ENCODE measurements around the gene NPL.

The NPL gene

GRCh38 chr1:182778862-182779261 is 10.7 kb upstream of the NPL start:
- Histone ChIP-seq H3K4me3 (ENCODE audit: low read depth, low read length) (no peak overlapping the region), H3K27ac (ENCODE audit: extremely low read depth, low read depth, low read length) (no peak overlapping the region), H3K9me3 (ENCODE audit: control insufficient read depth, insufficient read depth, low read depth, low read length) (no peaks in the 10 kb centered on the region), H3K4me1 (ENCODE audit: control insufficient read depth, insufficient read depth, low read length) (no peaks in the 10 kb centered on the region), H3K36me3 (ENCODE audit: control insufficient read depth in 2 of 2, insufficient read depth in 1 of 2, low read length in 2 of 2) (no peaks in the 10 kb centered on the region)
- POLR2A ChIA-PET, result no interaction called here
- CTCF ChIA-PET, result interaction anchor here (0.6 to 0.9 kb wide), 3 partner anchors 172 to 267 kb away, joined by 3 to 4 read pairs (median 3); no protein-coding TSS in a partner anchor
- no peak for TF ChIP-seq ZNF48 (tag by site-specific recombination; IDR thresholded peaks at IDR 0.05)
- TF ChIP-seq ZNF133 (tag by site-specific recombination; IDR thresholded peaks at IDR 0.05), result 0 out of 2 replicates have a peak, but pooled peaks have one; percentile 11

DNA sequence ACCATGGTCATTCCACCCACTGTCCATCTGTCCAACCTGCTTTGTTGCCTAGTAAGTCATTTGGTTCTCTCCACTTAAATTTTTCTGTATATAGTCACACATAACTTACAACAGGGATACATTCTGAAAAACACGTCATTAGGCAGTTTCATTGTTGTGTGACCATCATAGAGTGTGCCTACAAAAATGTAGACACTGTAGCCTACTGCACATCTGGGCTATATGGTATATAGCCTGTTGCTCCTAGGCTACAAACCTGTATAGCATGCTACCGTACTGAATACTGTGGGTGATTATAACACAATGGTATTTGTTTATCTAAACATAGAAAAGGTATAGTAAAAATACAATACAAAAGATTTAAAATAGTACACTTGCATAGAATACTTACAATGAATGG is 10.0 kb upstream of the NPL start:
- no peak overlapping the region for H3K27ac ChIP-seq (ENCODE audit: extremely low read depth, low read depth, low read length)
- H3K36me3 ChIP-seq (ENCODE audit: control insufficient read depth in 2 of 2, insufficient read depth in 1 of 2, low read length in 2 of 2), result no peaks in the 10 kb centered on the region
- H3K4me1 ChIP-seq (ENCODE audit: control insufficient read depth, insufficient read depth, low read length), result no peaks in the 10 kb centered on the region
- no peaks in the 10 kb centered on the region for H3K9me3 ChIP-seq (ENCODE audit: control insufficient read depth, insufficient read depth, low read depth, low read length)
- H3K4me3 ChIP-seq (ENCODE audit: low read depth, low read length), result no peak overlapping the region
- ChIA-PET POLR2A (no interaction called here), CTCF (interaction anchor here (0.6 to 12.6 kb wide), 2 partner anchors 9 to 180 kb away, joined by 8 to 668 read pairs; partner anchors contain the start of gene RGS16)
- TF ChIP-seq ZNF555 (tag by site-specific recombination; conservative IDR thresholded peaks at IDR 0.05), result no peak
- TF ChIP-seq SCRT2 (tag by site-specific recombination; IDR thresholded peaks at IDR 0.05), result peak; percentile 63

GRCh38 chr1:182781841-182782586 is 7.6 kb upstream of the NPL start:
- Histone ChIP-seq H3K9me3 (ENCODE audit: control insufficient read depth, insufficient read depth, low read depth, low read length) (no peaks in the 10 kb centered on the region), H3K4me3 (ENCODE audit: low read depth, low read length) (no peak overlapping the region), H3K36me3 (ENCODE audit: control insufficient read depth in 2 of 2, insufficient read depth in 1 of 2, low read length in 2 of 2) (no peaks in the 10 kb centered on the region), H3K27ac (ENCODE audit: extremely low read depth, low read depth, low read length) (no peak overlapping the region), H3K4me1 (ENCODE audit: control insufficient read depth, insufficient read depth, low read length) (no peaks in the 10 kb centered on the region)
- POLR2A ChIA-PET, result interaction anchor here (0.6 to 1.5 kb wide), 6 partner anchors 58 to 334 kb away, joined by 3 to 9 read pairs (median 3); no protein-coding TSS in a partner anchor
- CTCF ChIA-PET, result interaction anchor here (0.5 to 12.6 kb wide), 38 partner anchors 9 to 849 kb away, joined by 3 to 668 read pairs (median 4); partner anchors contain the start of genes RGS16 and RNASEL
- TF ChIP-seq ZNF239 (tag by site-specific recombination; IDR thresholded peaks at IDR 0.05) (no peak), ZFP41 (tag by site-specific recombination; IDR thresholded peaks at IDR 0.05; ENCODE audit: borderline replicate concordance) (no peak), ZSCAN16 (tag by site-specific recombination; IDR thresholded peaks at IDR 0.05) (no peak), ZNF776 (tag by site-specific recombination; IDR thresholded peaks at IDR 0.05; ENCODE audit: borderline replicate concordance) (no peak), CTCF (tag by site-specific recombination; IDR thresholded peaks at IDR 0.05) (peak; percentile 85), ZNF48 (tag by site-specific recombination; IDR thresholded peaks at IDR 0.05) (no peak), ZNF140 (tag by site-specific recombination; IDR thresholded peaks at IDR 0.05) (no peak), HOXA7 (CRISPR knock-in tag; IDR thresholded peaks at IDR 0.05; ENCODE audit: borderline replicate concordance) (no peak), GLIS2 (tag by site-specific recombination; IDR thresholded peaks at IDR 0.05) (no peak), GLIS1 (tag by site-specific recombination; IDR thresholded peaks at IDR 0.05) (no peak), ZFP37 (tag by site-specific recombination; IDR thresholded peaks at IDR 0.05) (no peak), ZSCAN30 (tag by site-specific recombination; IDR thresholded peaks at IDR 0.05) (peak; percentile 64; the same call in 1 of the 2 replicates), ZNF521 (tag by site-specific recombination; IDR thresholded peaks at IDR 0.05) (no peak), PRDM10 (tag by site-specific recombination; IDR thresholded peaks at IDR 0.05) (peak; percentile 28; the same call in 1 of the 2 replicates), YY2 (tag by site-specific recombination; IDR thresholded peaks at IDR 0.05) (peak; percentile 12; the same call in 1 of the 2 replicates)
- TF ChIP-seq, protein P1, sequence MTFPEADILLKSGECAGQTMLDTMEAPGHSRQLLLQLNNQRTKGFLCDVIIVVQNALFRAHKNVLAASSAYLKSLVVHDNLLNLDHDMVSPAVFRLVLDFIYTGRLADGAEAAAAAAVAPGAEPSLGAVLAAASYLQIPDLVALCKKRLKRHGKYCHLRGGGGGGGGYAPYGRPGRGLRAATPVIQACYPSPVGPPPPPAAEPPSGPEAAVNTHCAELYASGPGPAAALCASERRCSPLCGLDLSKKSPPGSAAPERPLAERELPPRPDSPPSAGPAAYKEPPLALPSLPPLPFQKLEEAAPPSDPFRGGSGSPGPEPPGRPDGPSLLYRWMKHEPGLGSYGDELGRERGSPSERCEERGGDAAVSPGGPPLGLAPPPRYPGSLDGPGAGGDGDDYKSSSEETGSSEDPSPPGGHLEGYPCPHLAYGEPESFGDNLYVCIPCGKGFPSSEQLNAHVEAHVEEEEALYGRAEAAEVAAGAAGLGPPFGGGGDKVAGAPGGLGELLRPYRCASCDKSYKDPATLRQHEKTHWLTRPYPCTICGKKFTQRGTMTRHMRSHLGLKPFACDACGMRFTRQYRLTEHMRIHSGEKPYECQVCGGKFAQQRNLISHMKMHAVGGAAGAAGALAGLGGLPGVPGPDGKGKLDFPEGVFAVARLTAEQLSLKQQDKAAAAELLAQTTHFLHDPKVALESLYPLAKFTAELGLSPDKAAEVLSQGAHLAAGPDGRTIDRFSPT (tag by site-specific recombination; IDR thresholded peaks at IDR 0.05), result no peak
- TF ChIP-seq, protein P2, sequence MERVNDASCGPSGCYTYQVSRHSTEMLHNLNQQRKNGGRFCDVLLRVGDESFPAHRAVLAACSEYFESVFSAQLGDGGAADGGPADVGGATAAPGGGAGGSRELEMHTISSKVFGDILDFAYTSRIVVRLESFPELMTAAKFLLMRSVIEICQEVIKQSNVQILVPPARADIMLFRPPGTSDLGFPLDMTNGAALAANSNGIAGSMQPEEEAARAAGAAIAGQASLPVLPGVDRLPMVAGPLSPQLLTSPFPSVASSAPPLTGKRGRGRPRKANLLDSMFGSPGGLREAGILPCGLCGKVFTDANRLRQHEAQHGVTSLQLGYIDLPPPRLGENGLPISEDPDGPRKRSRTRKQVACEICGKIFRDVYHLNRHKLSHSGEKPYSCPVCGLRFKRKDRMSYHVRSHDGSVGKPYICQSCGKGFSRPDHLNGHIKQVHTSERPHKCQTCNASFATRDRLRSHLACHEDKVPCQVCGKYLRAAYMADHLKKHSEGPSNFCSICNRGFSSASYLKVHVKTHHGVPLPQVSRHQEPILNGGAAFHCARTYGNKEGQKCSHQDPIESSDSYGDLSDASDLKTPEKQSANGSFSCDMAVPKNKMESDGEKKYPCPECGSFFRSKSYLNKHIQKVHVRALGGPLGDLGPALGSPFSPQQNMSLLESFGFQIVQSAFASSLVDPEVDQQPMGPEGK (tag by site-specific recombination; IDR thresholded peaks at IDR 0.05), result 0 out of 2 replicates have a peak, but pooled peaks have one; percentile 52

Data from HEK293 (cell line).